GM12873 (cell line): ENCODE measurements around the gene ZBTB32.

ENCODE experiments used
- CTCF ChIP-seq: IDR thresholded peaks from 2 replicates; pipeline ENCODE4 v1.5.1; 2012; ENCODE audit warnings: low read depth, mild to moderate bottlenecking, moderate library complexity, low read length, control low read depth; ENCODE audit not compliant: insufficient read depth; ENCODE audit errors: missing control alignments

The ZBTB32 gene

GRCh38 chr19:35724560-35724959 lies 20.2 kb downstream of the ZBTB32 start:
- no peak for TF ChIP-seq CTCF

GRCh38 chr19:35725216-35725861 lies 21.0 kb downstream of the ZBTB32 start:
- no peak for TF ChIP-seq CTCF

- TF ChIP-seq CTCF: no peak
Measured at GRCh38 chr19:35727053-35727955, 22.9 kb downstream of the ZBTB32 start.

GRCh38 chr19:35727956-35728706 lies 23.8 kb downstream of the ZBTB32 start:
- no peak for TF ChIP-seq CTCF

GRCh38 chr19:35729021-35729420 lies 24.7 kb downstream of the ZBTB32 start:
- no peak for TF ChIP-seq CTCF

- no peak for TF ChIP-seq CTCF
Measured at GRCh38 chr19:35729763-35730162, 25.4 kb downstream of the ZBTB32 start.

- no peak for TF ChIP-seq CTCF
Measured at GRCh38 chr19:35730326-35730725, 26.0 kb downstream of the ZBTB32 start.
